ENCODE data around the gene EIF4E3.

DNA sequence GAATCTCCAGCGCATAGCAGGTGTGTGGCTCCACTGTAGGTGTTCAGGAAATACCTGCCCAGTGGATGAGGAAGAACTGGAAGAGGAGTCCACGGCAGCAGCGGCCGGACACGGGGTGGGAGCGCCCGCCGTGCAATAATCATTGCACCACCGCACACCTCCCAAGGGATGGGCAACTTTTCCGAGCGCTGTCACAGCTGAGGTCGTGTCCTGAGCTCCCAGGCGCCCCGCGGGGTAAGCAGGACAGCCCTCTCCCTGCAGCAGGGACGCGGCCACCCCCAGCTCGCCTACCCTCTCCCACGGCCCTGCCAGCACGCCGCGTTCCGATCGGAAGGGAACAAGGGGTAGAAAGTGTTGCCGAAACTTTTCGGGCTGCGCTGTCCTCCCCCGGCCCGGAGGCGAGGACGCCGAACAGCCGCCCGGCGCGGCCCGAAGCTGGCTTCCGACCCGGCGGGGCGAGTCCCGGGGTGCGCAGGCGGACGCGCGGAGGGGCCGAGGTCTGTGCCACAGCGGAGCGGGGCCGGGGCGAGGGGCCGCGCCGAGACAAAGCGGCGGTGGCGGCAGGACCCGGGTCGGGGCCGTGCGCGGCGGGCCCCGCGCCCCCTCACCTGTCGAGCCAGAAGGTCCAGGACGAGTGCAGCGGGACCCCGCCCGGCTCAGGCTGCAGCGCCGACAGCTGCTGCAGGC is 475 bp downstream of the EIF4E3 start:
- no peak for TF ChIP-seq POLR2AphosphoS5 (IDR thresholded peaks at IDR 0.05; ENCODE audit: low read depth)
- TF ChIP-seq, protein P1, sequence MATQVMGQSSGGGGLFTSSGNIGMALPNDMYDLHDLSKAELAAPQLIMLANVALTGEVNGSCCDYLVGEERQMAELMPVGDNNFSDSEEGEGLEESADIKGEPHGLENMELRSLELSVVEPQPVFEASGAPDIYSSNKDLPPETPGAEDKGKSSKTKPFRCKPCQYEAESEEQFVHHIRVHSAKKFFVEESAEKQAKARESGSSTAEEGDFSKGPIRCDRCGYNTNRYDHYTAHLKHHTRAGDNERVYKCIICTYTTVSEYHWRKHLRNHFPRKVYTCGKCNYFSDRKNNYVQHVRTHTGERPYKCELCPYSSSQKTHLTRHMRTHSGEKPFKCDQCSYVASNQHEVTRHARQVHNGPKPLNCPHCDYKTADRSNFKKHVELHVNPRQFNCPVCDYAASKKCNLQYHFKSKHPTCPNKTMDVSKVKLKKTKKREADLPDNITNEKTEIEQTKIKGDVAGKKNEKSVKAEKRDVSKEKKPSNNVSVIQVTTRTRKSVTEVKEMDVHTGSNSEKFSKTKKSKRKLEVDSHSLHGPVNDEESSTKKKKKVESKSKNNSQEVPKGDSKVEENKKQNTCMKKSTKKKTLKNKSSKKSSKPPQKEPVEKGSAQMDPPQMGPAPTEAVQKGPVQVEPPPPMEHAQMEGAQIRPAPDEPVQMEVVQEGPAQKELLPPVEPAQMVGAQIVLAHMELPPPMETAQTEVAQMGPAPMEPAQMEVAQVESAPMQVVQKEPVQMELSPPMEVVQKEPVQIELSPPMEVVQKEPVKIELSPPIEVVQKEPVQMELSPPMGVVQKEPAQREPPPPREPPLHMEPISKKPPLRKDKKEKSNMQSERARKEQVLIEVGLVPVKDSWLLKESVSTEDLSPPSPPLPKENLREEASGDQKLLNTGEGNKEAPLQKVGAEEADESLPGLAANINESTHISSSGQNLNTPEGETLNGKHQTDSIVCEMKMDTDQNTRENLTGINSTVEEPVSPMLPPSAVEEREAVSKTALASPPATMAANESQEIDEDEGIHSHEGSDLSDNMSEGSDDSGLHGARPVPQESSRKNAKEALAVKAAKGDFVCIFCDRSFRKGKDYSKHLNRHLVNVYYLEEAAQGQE (IDR thresholded peaks at IDR 0.05; ENCODE audit: insufficient replicate concordance, low read depth) = no peak
- TF ChIP-seq, protein P2, sequence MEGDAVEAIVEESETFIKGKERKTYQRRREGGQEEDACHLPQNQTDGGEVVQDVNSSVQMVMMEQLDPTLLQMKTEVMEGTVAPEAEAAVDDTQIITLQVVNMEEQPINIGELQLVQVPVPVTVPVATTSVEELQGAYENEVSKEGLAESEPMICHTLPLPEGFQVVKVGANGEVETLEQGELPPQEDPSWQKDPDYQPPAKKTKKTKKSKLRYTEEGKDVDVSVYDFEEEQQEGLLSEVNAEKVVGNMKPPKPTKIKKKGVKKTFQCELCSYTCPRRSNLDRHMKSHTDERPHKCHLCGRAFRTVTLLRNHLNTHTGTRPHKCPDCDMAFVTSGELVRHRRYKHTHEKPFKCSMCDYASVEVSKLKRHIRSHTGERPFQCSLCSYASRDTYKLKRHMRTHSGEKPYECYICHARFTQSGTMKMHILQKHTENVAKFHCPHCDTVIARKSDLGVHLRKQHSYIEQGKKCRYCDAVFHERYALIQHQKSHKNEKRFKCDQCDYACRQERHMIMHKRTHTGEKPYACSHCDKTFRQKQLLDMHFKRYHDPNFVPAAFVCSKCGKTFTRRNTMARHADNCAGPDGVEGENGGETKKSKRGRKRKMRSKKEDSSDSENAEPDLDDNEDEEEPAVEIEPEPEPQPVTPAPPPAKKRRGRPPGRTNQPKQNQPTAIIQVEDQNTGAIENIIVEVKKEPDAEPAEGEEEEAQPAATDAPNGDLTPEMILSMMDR (IDR thresholded peaks at IDR 0.05; ENCODE audit: insufficient read depth, low read length) = no peak
